GM21737 (cell line): ENCODE results near the gene ELK4.

Experiments used
- ATAC-seq: cut with Tn5 transposase; IDR thresholded peaks from one replicate; pipeline ENCODE4 v1.9.1; 2021; ENCODE audit warnings: mild to moderate bottlenecking, moderate library complexity; ENCODE audit not compliant: unreplicated experiment

Gene ELK4

GRCh38 chr1:205584732-205585131 lies 47.1 kb downstream of the ELK4 start:
- no peak for ATAC-seq

DNA sequence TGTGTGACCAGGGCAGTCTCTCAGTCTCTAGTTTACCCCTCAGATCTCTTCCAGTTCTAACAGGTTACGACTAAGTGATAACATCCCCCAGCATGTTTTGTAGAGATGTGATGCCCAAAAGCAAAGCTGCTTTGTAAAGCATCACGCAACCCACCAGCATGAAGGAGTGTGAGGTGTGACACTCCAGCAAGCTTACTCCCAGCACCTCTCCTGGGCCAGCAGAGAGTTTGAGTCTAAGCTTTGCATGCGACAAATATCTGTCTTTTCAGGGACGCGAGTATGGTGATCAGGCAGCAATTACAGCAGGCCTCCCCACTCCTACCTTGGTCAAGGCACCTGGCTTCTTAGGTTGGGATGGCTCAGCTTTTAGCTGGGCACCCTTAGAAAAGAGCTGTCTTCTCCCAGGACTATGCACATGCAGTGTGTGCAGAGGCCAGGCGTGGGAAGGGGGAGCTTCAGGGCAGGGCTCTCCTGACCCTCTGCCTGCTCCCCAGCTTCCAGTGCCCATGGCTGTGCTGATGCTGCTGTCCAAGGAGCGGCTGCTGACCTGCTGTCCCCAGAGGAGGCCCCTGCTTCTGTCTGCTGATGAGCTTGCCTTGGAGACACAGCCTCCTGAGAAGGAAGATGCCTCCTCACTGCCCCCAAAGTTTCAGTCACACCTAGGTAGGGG lies 48.2 kb downstream of the ELK4 start:
- no peak for ATAC-seq

DNA sequence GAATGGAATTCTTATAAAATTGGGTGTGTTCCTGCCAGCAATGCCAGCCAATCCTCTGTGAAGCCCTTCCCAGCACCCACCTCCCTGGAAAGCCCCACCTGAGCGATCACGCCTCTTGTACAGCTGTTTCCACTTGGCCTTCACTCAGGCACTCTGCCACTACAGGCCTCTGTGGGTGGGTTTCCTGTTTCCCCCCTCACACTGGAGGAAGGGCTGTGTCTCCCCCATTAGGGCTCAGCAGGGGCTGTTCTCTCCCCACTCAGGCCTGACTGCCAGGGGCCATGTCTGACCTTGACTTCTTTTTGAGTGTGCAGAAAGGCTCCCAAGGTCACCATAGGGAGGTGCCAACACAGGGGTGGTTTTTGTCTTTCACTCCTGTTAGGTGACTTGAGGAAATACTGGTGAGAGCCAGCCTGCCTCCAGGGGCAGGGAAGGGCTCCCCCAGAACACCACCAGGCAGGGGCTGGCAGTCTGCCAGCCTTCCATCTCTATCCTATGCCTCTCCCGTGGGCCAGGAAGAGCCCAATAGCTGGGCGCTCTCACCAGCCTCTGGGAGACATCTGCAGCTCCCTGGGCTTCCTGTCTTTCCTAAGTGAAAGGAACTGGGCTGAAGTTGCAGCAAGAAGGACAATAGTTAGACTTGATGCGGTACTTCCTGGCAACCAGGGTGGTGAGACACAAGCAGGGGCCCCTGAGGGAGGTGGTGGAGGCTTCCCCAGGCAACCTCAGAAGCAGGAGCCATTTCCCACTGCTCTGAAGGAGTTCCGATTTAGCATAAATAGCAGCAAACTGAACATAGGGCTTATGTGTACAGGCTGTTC lies 49.1 kb downstream of the ELK4 start:
- ATAC-seq = no peak

DNA sequence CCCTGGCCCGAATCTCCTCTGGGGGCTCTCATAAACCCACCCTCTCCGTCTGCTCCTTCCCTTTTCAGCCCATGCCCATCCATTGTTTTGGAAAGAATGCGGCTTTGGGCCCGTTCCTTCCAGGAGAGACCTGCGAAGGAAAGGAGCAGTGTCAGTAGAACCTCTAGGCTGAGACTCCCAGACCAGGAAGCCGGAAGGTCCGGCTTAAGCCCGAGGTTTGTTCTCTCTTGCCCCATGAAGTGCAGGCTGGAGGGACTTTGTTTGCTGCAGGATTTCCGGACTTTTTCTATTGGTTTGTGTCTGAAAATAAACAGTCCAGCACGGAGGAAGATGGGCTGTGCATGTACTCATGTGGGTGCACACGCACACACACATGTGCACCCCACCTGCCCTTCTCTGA lies 49.8 kb downstream of the ELK4 start:
- ATAC-seq = no peak

- no peak for ATAC-seq
Measured at GRCh38 chr1:205581321-205581980, 50.4 kb downstream of the ELK4 start.

DNA sequence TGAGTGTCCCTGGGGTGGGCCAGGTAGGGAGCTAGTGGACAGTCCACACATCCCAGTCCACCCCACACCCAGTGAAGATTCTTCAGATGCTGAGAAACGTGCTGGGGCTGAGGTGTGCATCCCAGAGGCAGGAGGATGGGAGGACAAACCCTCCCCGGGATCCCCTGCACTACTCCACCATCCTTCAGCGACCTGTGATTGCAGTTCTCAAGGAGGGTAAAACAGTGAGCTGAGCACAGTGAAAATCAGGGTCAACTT lies 51.0 kb downstream of the ELK4 start:
- ATAC-seq = no peak

DNA sequence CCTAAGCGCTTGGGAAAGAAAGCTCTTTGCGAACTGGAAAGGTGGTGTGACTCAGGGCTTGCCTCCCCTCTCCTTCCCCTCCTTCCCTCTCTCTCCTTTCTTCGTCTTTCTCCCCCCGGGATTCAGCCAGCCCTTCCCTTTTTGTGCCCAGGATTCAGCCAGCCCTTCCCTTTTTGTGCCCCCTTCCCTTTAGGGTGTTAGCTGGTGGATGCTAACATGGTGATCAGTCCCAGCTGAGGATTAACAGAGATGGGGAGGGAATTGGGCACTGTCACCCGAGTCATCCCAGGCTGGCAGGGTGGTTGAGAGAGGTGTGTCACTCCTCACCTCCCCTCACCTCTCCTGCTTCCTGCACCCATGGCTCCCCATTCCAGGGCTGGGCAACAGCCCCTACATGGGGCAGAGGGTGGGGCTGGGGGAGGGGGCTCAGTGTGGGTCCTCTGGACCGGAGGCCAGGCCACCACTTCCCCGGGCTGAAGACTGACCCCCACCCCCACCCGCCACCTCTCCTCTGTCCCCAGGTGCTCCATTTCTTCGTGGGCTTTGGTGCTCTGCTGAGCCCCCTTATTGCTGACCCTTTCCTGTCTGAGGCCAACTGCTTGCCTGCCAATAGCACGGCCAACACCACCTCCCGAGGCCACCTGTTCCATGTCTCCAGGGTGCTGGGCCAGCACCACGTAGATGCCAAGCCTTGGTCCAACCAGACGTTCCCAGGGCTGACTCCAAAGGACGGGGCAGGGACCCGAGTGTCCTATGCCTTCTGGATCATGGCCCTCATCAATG lies 51.5 kb downstream of the ELK4 start:
- no peak for ATAC-seq

- ATAC-seq = no peak
Measured at GRCh38 chr1:205579711-205580110, 52.1 kb downstream of the ELK4 start.

DNA sequence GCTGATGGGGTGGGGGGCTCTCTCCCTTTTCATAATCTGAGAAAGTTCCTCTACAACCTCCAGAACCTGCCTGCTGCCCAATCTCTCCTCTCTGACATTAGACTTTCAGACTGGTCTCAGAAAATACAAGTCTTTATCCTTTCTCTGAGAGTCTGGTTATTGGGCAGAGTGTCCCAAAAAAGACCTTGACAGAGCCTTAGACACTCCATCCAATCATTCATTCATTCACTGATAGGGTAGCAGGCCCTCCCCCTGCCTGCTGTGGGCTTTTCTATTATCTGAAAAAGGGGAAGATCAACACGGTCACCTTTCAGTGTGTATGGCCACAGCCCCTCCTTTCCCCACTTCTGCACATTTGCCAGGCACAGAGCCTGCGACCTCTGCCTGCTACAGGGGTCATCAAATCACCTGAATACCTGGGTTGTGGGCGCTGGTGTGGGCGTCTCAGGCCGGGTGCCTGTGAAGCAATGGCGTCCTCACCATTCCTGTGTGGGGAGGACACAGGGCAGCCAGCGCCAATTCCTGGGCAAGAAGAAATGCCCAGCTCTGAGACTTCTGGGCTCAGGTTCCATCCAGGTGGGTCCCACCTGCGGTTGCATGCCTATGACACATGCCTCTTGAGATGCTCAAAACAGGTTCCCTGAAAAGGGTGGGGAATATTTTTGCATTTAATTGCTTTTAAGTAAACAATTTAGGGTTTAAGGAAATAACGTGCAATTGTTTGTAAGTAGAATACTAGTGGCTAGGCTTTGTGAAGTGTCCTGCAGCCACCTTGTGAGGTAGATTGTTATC lies 52.8 kb downstream of the ELK4 start:
- no peak for ATAC-seq

- no peak for ATAC-seq
Measured at GRCh38 chr1:205577874-205578658, 53.7 kb downstream of the ELK4 start.

- no peak for ATAC-seq
Measured at GRCh38 chr1:205576805-205577761, 54.7 kb downstream of the ELK4 start.

GRCh38 chr1:205576011-205576410 lies 55.8 kb downstream of the ELK4 start:
- ATAC-seq = no peak

GRCh38 chr1:205575294-205575885 lies 56.4 kb downstream of the ELK4 start:
- ATAC-seq = no peak

GRCh38 chr1:205572421-205572820 lies 59.4 kb downstream of the ELK4 start:
- no peak for ATAC-seq

- no peak for ATAC-seq
Measured at GRCh38 chr1:205571747-205572146, 60.1 kb downstream of the ELK4 start.

GRCh38 chr1:205570796-205571537 lies 60.8 kb downstream of the ELK4 start:
- no peak for ATAC-seq

DNA sequence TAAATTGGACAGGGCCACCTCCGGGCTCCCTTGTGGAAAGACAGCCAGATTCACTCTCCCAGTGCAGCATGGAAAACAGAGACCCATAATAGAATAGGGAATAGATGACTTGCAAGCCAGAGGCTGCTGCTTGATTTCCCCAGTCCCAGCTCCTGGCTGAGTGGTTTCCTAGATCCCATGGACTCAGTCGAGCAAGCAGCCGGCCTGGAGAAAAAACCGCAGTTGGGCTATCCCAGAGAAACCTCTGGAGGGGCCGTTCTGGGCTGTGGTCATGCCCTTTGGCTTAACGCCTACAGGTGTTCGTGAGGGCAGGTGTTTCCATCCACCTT lies 61.7 kb downstream of the ELK4 start:
- no peak for ATAC-seq
